ENCODE results near the gene CD40LG. TPM values are rescaled to one million over a fixed set of nuclear protein-coding genes. Genes with fewer than 3 reads are reported as not detected.

Gene CD40LG
- total and polyA plus RNA-seq, 2 of the 13 experiments (the other 11 are each of a cell fraction or from before 2014, with no cell fraction given) = not detected

GRCh38 chrX:136652822-136653723 lies 5.1 kb downstream of the CD40LG start (continued):
- TF ChIP-seq, protein P1, sequence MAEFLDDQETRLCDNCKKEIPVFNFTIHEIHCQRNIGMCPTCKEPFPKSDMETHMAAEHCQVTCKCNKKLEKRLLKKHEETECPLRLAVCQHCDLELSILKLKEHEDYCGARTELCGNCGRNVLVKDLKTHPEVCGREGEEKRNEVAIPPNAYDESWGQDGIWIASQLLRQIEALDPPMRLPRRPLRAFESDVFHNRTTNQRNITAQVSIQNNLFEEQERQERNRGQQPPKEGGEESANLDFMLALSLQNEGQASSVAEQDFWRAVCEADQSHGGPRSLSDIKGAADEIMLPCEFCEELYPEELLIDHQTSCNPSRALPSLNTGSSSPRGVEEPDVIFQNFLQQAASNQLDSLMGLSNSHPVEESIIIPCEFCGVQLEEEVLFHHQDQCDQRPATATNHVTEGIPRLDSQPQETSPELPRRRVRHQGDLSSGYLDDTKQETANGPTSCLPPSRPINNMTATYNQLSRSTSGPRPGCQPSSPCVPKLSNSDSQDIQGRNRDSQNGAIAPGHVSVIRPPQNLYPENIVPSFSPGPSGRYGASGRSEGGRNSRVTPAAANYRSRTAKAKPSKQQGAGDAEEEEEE (CRISPR knock-in tag; IDR thresholded peaks at IDR 0.05; ENCODE audit: borderline replicate concordance) = no peak
- TF ChIP-seq REPIN1 (CRISPR knock-in tag; IDR thresholded peaks at IDR 0.05; ENCODE audit: borderline replicate concordance, low read depth) = no peak
- no peak for TF ChIP-seq IRF1 (CRISPR knock-in tag; IDR thresholded peaks at IDR 0.05; ENCODE audit: low read depth)
- TF ChIP-seq, protein P2, sequence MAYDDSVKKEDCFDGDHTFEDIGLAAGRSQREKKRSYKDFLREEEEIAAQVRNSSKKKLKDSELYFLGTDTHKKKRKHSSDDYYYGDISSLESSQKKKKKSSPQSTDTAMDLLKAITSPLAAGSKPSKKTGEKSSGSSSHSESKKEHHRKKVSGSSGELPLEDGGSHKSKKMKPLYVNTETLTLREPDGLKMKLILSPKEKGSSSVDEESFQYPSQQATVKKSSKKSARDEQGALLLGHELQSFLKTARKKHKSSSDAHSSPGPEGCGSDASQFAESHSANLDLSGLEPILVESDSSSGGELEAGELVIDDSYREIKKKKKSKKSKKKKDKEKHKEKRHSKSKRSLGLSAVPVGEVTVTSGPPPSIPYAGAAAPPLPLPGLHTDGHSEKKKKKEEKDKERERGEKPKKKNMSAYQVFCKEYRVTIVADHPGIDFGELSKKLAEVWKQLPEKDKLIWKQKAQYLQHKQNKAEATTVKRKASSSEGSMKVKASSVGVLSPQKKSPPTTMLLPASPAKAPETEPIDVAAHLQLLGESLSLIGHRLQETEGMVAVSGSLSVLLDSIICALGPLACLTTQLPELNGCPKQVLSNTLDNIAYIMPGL (CRISPR knock-in tag; IDR thresholded peaks at IDR 0.05; ENCODE audit: borderline replicate concordance in 1 of 2, low read depth in 1 of 2) = no peak
- TF ChIP-seq NFYC (CRISPR knock-in tag; IDR thresholded peaks at IDR 0.05) = no peak
- TF ChIP-seq UBTF (CRISPR knock-in tag; IDR thresholded peaks at IDR 0.05) = no peak
